ENCODE data around the gene PRR33.

Gene PRR33

GRCh38 chr11:1862588-1863351 lies 28.9 kb downstream of the PRR33 start:
- DNase-seq (ENCODE audit: low read depth), result no peak

GRCh38 chr11:1861435-1862411 lies 30.0 kb downstream of the PRR33 start:
- DNase-seq (ENCODE audit: low read depth), result no peak

- DNase-seq (ENCODE audit: low read depth), result no peak
Measured at GRCh38 chr11:1860108-1860507, 31.6 kb downstream of the PRR33 start.

- no peak for DNase-seq (ENCODE audit: low read depth)
Measured at GRCh38 chr11:1859004-1859403, 32.7 kb downstream of the PRR33 start.

- no peak for DNase-seq (ENCODE audit: low read depth)
Measured at GRCh38 chr11:1858576-1858975, 33.1 kb downstream of the PRR33 start.

GRCh38 chr11:1858154-1858553 lies 33.5 kb downstream of the PRR33 start:
- no peak for DNase-seq (ENCODE audit: low read depth)

GRCh38 chr11:1857064-1857463 lies 34.6 kb downstream of the PRR33 start:
- DNase-seq (ENCODE audit: low read depth), result no peak

GRCh38 chr11:1856306-1857005 lies 35.2 kb downstream of the PRR33 start:
- DNase-seq (ENCODE audit: low read depth), result no peak

GRCh38 chr11:1855886-1856265 lies 35.8 kb downstream of the PRR33 start:
- DNase-seq (ENCODE audit: low read depth), result no peak

GRCh38 chr11:1854949-1855885 lies 36.5 kb downstream of the PRR33 start:
- peak; percentile 41 for DNase-seq (ENCODE audit: low read depth)

- no peak for DNase-seq (ENCODE audit: low read depth)
Measured at GRCh38 chr11:1854132-1854948, 37.4 kb downstream of the PRR33 start.

- DNase-seq (ENCODE audit: low read depth), result no peak
Measured at GRCh38 chr11:1853376-1854131, 38.1 kb downstream of the PRR33 start.

GRCh38 chr11:1852877-1853276 lies 38.8 kb downstream of the PRR33 start, which contains the start of gene LSP1:
Gene LSP1, plus strand, starts transcription at chr11:1853084. Its CDS starts 61 bp downstream, at chr11:1853145.
- DNase-seq (ENCODE audit: low read depth), result peak; percentile 79

- no peak for DNase-seq (ENCODE audit: low read depth)
Measured at GRCh38 chr11:1852271-1852876, 39.3 kb downstream of the PRR33 start.

GRCh38 chr11:1851468-1852180 lies 40.1 kb downstream of the PRR33 start:
- DNase-seq (ENCODE audit: low read depth), result no peak

GRCh38 chr11:1848640-1849430 lies 42.9 kb downstream of the PRR33 start:
- DNase-seq (ENCODE audit: low read depth), result no peak

- DNase-seq (ENCODE audit: low read depth), result no peak
Measured at GRCh38 chr11:1847926-1848639, 43.6 kb downstream of the PRR33 start.
